ENCODE results near the gene PCDHA13. TPM values are rescaled to one million over a fixed set of nuclear protein-coding genes. Genes with fewer than 3 reads are reported as not detected.
"Not testable (repeated sequence)": the region's sequence is repeated elsewhere in the genome, so short reads cannot be mapped to it uniquely, and the experiment has no call there.

PCDHA13 gene
- polyA plus RNA-seq, 6 donors from 2014 or later: not detected

DNA sequence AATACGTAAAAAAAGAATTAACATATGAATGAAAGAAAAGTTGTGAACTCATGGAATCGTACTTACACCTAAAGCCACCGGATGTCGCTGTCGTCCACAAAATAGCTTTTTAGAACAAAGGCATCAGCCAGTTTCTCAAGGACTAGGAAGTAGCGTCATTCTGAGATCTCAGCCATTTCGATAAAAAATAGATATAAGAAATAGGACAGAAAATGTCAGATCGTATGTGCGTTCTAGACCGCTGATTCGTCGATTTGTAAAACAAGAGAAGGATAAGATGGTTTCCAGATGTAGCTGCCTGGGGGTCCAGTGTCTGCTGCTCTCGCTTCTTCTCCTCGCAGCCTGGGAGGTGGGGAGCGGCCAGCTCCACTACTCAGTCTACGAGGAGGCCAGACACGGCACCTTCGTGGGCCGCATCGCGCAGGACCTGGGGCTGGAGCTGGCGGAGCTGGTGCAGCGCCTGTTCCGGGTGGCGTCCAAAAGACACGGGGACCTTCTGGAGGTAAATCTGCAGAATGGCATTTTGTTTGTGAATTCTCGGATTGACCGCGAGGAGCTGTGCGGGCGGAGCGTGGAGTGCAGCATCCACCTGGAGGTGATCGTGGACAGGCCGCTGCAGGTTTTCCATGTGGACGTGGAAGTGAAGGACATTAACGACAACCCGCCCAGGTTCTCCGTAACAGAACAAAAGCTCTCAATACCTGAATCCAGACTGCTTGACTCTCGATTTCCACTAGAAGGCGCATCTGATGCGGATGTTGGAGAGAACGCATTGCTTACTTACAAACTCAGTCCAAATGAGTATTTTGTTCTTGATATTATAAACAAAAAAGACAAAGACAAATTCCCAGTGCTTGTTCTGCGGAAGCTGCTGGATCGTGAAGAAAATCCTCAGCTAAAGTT, 25.9 kb upstream of the PCDHA13 start, which contains the start of gene PCDHA10:
Gene PCDHA10 (plus strand): TSS at position 126 of the 903 bp plus-strand sequence. CDS start 152 bp downstream, at position 278.
- Mint-ChIP-seq H3K4me3 (peak within 1 kb of the TSS in 1 of 8 donors; percentile 59), H3K4me1 (no peaks in the 10 kb centered on the region), H3K27me3 (peaks cover 17 to 26% (median 26%) of the 10 kb centered on the region in 3 donors), H3K9me3 (peaks cover 0 to 24% (median 7%) of the 10 kb centered on the region in 7 donors), H3K27ac (peak within 1 kb of the TSS in 1 of 6 donors; percentile 51), H3K36me3 (peaks cover 0 to 9% of the 10 kb centered on the region in 2 donors)
- DNase-seq (no peak), ATAC-seq (ENCODE audit: low read depth in 2 of 2) (no peak)

DNA sequence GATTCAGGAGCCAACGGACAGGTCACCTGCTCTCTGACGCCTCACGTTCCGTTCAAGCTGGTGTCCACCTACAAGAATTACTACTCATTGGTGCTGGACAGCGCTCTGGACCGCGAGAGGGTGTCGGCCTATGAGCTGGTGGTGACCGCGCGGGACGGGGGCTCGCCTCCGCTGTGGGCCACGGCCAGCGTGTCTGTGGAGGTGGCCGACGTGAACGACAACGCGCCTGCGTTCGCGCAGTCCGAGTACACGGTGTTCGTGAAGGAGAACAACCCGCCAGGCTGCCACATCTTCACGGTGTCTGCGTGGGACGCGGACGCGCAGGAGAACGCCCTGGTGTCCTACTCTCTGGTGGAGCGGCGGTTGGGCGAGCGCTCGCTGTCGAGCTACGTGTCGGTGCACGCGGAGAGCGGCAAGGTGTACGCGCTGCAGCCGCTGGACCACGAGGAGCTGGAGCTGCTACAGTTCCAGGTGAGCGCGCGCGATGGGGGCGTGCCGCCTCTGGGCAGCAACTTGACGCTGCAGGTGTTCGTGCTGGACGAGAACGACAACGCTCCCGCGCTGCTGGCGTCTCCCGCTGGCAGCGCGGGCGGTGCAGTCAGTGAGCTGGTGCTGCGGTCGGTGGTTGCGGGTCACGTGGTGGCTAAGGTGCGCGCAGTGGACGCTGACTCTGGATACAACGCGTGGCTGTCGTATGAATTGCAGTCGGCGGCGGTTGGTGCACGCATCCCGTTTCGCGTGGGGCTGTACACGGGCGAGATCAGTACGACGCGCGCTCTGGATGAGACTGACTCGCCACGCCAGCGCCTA, 24.5 kb upstream of the PCDHA13 start:
- Mint-ChIP-seq H3K4me3 (peak overlapping the region in 1 of 8 donors; percentile 35), H3K27ac (no peak overlapping the region), H3K36me3 (peaks cover 5 to 9% of the 10 kb centered on the region in 2 donors), H3K4me1 (no peaks in the 10 kb centered on the region), H3K27me3 (peaks cover 17 to 26% (median 26%) of the 10 kb centered on the region in 3 donors), H3K9me3 (peaks cover 0 to 38% (median 11%) of the 10 kb centered on the region in 7 donors)
- DNase-seq: no peak
- no peak for ATAC-seq (ENCODE audit: low read depth in 2 of 2)

DNA sequence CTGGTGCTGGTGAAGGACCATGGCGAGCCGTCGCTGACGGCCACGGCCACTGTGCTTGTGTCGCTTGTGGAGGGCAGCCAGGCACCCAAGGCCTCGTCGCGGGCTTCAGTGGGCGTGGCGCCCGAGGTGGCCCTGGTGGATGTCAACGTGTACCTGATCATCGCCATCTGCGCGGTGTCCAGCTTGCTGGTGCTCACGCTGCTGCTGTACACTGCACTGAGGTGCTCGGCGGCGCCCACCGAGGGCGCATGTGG, 24.0 kb upstream of the PCDHA13 start:
- peaks cover 15 to 26% (median 25%) of the 10 kb centered on the region in 3 donors for H3K27me3 Mint-ChIP-seq
- ATAC-seq (ENCODE audit: low read depth in 2 of 2) (no peak), DNase-seq (no peak)
- H3K4me3 Mint-ChIP-seq: no peak overlapping the region
- H3K36me3 Mint-ChIP-seq: peaks cover 5 to 9% of the 10 kb centered on the region in 2 donors
- no peak overlapping the region for H3K27ac Mint-ChIP-seq
- H3K9me3 Mint-ChIP-seq: peaks cover 0 to 38% (median 11%) of the 10 kb centered on the region in 7 donors
- no peaks in the 10 kb centered on the region for H3K4me1 Mint-ChIP-seq

GRCh38 chr5:140862441-140863295, 19.3 kb upstream of the PCDHA13 start:
- peaks cover 8 to 18% (median 10%) of the 10 kb centered on the region in 3 donors for H3K27me3 Mint-ChIP-seq
- peaks cover 0 to 32% (median 11%) of the 10 kb centered on the region in 7 donors for H3K9me3 Mint-ChIP-seq
- no peak overlapping the region for H3K4me3 Mint-ChIP-seq
- no peak for DNase-seq
- peaks cover 0 to 5% of the 10 kb centered on the region in 2 donors for H3K36me3 Mint-ChIP-seq
- no peak overlapping the region for H3K27ac Mint-ChIP-seq
- ATAC-seq (ENCODE audit: low read depth in 2 of 2): no peak
- no peaks in the 10 kb centered on the region for H3K4me1 Mint-ChIP-seq

DNA sequence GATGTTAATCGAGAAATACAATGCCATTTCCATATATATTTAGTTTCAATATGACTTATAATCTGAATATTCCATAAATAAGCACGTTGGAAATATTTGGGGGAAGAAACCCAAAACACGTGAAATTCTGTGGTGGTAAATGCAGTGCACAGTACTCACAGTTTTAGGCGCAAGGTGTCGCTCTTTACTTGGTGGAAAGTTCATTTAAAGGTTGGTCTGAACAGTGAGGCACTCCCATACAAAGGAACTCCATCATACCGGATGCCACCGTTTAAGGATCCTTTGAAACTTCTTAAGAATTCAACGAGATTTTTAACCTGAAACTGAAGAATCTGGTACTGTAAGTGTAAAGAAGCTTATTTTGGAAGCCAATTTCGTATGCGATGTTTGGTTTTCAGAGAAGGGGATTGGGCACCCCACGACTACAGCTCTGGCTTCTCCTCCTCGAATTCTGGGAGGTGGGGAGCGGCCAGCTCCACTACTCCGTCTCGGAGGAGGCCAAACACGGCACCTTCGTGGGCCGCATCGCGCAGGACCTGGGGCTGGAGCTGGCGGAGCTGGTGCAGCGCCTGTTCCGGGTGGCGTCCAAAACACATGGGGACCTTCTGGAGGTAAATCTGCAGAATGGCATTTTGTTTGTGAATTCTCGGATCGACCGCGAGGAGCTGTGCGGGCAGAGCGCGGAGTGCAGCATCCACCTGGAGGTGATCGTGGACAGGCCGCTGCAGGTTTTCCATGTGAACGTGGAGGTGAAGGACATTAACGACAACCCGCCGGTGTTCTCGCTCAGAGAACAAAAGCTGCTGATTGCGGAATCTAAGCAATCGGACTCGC, 13.0 kb upstream of the PCDHA13 start, which contains the start of gene PCDHA11:
Gene PCDHA11 (plus strand): TSS at position 237 of the 834 bp plus-strand sequence. CDS start 147 bp downstream, at position 384.
- DNase-seq: no peak
- Mint-ChIP-seq H3K4me3 (peak within 1 kb of the TSS in 1 of 8 donors; percentile 4), H3K36me3 (peaks cover 0 to 4% of the 10 kb centered on the region in 2 donors), H3K4me1 (peaks cover 0 to 2% (median 0%) of the 10 kb centered on the region in 3 donors), H3K27ac (peak within 1 kb of the TSS in 1 of 6 donors; percentile 51), H3K9me3 (peaks cover 0 to 28% (median 15%) of the 10 kb centered on the region in 7 donors), H3K27me3 (peaks cover 8 to 17% (median 15%) of the 10 kb centered on the region in 3 donors)
- no peak for ATAC-seq (ENCODE audit: low read depth in 2 of 2)

DNA sequence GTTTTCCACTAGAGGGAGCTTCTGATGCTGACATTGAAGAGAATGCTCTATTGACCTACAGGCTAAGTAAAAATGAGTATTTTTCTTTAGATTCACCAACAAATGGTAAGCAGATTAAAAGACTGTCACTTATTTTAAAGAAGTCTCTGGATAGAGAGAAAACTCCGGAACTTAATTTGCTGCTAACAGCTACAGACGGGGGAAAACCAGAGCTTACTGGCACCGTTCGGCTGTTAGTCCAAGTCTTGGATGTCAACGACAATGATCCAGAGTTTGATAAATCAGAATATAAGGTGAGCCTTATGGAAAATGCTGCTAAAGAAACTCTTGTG, 12.4 kb upstream of the PCDHA13 start:
- peak overlapping the region in 1 of 8 donors; percentile 4 for H3K4me3 Mint-ChIP-seq
- peaks cover 0 to 2% (median 0%) of the 10 kb centered on the region in 3 donors for H3K4me1 Mint-ChIP-seq
- ATAC-seq (ENCODE audit: low read depth in 2 of 2): no peak
- peaks cover 0 to 4% of the 10 kb centered on the region in 2 donors for H3K36me3 Mint-ChIP-seq
- H3K27me3 Mint-ChIP-seq: peaks cover 3 to 23% (median 12%) of the 10 kb centered on the region in 3 donors
- H3K9me3 Mint-ChIP-seq: peaks cover 0 to 30% (median 16%) of the 10 kb centered on the region in 7 donors
- H3K27ac Mint-ChIP-seq: peak overlapping the region in 1 of 6 donors; percentile 51
- no peak for DNase-seq

GRCh38 chr5:140870221-140871201, 11.4 kb upstream of the PCDHA13 start:
- ATAC-seq (ENCODE audit: low read depth in 2 of 2) (no peak), DNase-seq (no peak)
- Mint-ChIP-seq H3K9me3 (peaks cover 0 to 37% (median 24%) of the 10 kb centered on the region in 7 donors), H3K27me3 (peaks cover 0 to 24% (median 17%) of the 10 kb centered on the region in 3 donors), H3K4me1 (peaks cover 0 to 2% (median 0%) of the 10 kb centered on the region in 3 donors), H3K4me3 (no peak overlapping the region), H3K36me3 (peaks cover 0 to 4% of the 10 kb centered on the region in 2 donors), H3K27ac (no peak overlapping the region)

DNA sequence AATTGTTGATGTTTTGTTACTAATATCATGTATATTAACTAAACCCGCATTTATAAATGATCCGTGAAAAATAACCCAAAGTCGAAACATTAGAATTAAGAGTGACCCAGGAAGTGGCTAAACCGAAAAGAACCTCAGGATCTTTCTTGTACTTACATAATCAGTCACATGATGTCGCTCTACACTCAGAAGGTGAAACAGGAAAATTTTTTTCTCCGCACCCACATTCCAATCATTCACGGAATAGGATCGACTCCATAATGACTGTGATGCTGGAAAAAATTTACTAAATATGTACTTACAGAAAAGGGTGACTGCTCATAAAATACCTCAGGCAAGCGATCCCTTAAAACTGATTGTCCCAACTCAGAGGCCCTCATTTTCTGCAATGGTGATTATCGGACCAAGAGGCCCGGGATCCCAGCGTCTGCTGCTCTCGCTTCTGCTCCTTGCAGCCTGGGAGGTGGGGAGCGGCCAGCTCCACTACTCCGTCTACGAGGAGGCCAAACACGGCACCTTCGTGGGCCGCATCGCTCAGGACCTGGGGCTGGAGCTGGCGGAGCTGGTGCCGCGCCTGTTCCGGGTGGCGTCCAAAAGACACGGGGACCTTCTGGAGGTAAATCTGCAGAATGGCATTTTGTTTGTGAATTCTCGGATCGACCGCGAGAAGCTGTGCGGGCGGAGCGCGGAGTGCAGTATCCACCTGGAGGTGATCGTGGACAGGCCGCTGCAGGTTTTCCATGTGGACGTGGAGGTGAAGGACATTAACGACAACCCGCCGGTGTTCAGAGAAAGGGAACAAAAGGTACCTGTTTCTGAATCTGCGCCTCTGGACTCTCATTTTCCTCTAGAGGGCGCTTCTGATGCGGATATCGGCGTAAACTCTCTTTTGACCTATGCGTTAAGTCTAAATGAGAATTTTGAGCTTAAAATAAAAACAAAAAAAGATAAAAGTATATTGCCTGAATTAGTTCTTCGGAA, 6.5 kb upstream of the PCDHA13 start, which contains the start of gene PCDHA12:
Gene PCDHA12 (plus strand): TSS at position 224 of the 981 bp plus-strand sequence. CDS start 165 bp downstream, at position 389.
- Mint-ChIP-seq H3K36me3 (peaks cover 4 to 8% of the 10 kb centered on the region in 2 donors), H3K9me3 (peaks cover 3 to 51% (median 33%) of the 10 kb centered on the region in 7 donors), H3K27me3 (peaks cover 19 to 39% (median 29%) of the 10 kb centered on the region in 3 donors), H3K4me3 (peak within 1 kb of the TSS in 2 of 8 donors; percentile 10 to 13), H3K27ac (peak within 1 kb of the TSS in 2 of 6 donors; percentile 27 to 71), H3K4me1 (no peaks in the 10 kb centered on the region)
- ATAC-seq (ENCODE audit: low read depth in 2 of 2) (no peak), DNase-seq (no peak)

DNA sequence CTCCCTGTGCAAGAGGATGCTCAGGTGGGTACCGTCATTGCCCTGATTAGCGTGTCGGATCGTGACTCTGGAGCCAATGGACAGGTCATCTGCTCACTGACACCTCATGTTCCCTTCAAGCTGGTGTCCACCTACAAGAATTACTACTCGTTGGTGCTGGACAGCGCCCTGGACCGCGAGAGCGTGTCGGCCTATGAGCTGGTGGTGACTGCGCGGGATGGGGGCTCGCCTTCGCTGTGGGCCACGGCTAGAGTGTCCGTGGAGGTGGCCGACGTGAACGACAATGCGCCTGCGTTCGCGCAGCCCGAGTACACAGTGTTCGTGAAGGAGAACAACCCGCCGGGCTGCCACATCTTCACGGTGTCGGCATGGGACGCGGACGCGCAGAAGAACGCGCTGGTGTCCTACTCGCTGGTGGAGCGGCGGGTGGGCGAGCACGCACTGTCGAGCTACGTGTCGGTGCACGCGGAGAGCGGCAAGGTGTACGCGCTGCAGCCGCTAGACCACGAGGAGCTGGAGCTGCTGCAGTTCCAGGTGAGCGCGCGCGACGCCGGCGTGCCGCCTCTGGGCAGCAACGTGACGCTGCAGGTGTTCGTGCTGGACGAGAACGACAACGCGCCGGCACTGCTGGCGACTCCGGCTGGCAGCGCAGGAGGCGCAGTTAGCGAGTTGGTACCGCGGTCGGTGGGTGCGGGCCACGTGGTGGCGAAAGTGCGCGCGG, 5.2 kb upstream of the PCDHA13 start:
- H3K27ac Mint-ChIP-seq; H3K4me3 Mint-ChIP-seq; DNase-seq; ATAC-seq (ENCODE audit: low read depth in 2 of 2); H3K4me1 Mint-ChIP-seq: not testable (repeated sequence)
- peaks cover 9 to 62% (median 38%) of the 10 kb centered on the region in 7 donors for H3K9me3 Mint-ChIP-seq
- H3K27me3 Mint-ChIP-seq: peaks cover 29 to 45% (median 40%) of the 10 kb centered on the region in 3 donors
- H3K36me3 Mint-ChIP-seq: peaks cover 8 to 14% of the 10 kb centered on the region in 2 donors

- Mint-ChIP-seq H3K4me1 (no peaks in the 10 kb centered on the region), H3K4me3 (no peak overlapping the region), H3K36me3 (peaks cover 12 to 14% of the 10 kb centered on the region in 2 donors), H3K27me3 (peaks cover 31 to 50% (median 44%) of the 10 kb centered on the region in 3 donors), H3K27ac (no peak overlapping the region), H3K9me3 (peaks cover 9 to 62% (median 37%) of the 10 kb centered on the region in 7 donors)
- ATAC-seq (ENCODE audit: low read depth in 2 of 2): no peak
- DNase-seq: no peak
Observed at GRCh38 chr5:140877262-140877581, 4.7 kb upstream of the PCDHA13 start.
